Uterus (tissue), 2 donors: Measurements from ENCODE around the gene GAPVD1.

Experiments
- POLR2A ChIP-seq, 2 donors: fragments of 450-650 bp; IDR thresholded peaks; one replicate each; pipeline ENCODE4 v1.6.1; 2016; ENCODE audit warnings: antibody characterized with exemption in 2 of 2, mild to moderate bottlenecking in 1 of 2, moderate library complexity in 1 of 2
- TF ChIP-seq, protein P1 (sequence below), 4 experiments: fragments of 200-600 bp in 2 of 4; fragments of 450-650 bp in 2 of 4; sonication (generic) in 2 of 4; IDR thresholded peaks; one replicate each; pipeline ENCODE4 v1.5.1; 2016 to 2019; ENCODE audit warnings: antibody characterized with exemption in 4 of 4, mild to moderate bottlenecking in 2 of 4, moderate library complexity in 1 of 4

DNA sequence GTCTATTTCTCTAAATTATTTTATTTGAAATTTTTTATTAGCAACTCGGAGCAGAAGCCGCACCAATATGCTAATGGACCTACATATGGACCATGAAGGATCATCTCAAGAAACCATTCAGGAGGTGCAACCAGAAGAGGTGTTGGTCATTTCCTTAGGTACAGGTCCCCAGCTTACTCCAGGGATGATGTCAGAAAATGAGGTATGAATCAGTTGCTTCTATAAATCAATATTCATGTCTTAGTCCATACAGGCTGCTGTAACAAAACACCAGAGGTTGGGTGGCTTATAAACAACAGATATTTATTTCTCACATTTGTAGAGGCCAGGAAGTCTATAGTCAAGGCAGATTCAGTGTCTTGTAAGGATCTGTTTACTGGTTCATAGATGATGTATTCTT lies 50.8 kb downstream of the GAPVD1 start:
- TF ChIP-seq, protein P1, sequence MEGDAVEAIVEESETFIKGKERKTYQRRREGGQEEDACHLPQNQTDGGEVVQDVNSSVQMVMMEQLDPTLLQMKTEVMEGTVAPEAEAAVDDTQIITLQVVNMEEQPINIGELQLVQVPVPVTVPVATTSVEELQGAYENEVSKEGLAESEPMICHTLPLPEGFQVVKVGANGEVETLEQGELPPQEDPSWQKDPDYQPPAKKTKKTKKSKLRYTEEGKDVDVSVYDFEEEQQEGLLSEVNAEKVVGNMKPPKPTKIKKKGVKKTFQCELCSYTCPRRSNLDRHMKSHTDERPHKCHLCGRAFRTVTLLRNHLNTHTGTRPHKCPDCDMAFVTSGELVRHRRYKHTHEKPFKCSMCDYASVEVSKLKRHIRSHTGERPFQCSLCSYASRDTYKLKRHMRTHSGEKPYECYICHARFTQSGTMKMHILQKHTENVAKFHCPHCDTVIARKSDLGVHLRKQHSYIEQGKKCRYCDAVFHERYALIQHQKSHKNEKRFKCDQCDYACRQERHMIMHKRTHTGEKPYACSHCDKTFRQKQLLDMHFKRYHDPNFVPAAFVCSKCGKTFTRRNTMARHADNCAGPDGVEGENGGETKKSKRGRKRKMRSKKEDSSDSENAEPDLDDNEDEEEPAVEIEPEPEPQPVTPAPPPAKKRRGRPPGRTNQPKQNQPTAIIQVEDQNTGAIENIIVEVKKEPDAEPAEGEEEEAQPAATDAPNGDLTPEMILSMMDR (IDR thresholded peaks at IDR 0.05), result no peak
- TF ChIP-seq POLR2A (IDR thresholded peaks at IDR 0.05), result no peak
